GM23338 (cell line): ENCODE results near the gene CHCHD6. TPM values are rescaled to one million over a fixed set of nuclear protein-coding genes. Genes with fewer than 3 reads are reported as not detected.
A peak's percentile ranks its signal among the peaks of the same experiment; 100 is the strongest.

Experiments
- ATAC-seq: fragments of 200-7000 bp; cut with Tn5 transposase; 3 replicates; pipeline ENCODE4 v1.9.1; 2020
- DNase-seq: peaks from one replicate; pipeline ENCODE4 v3.0.0-alpha.2; 2015; ENCODE audit warnings: low spot score
- H2AFZ ChIP-seq: fragments of 200-600 bp; sonication (generic); 2 replicates; pipeline ENCODE4 v1.8.0; 2016; ENCODE audit warnings: antibody characterized with exemption, mild to moderate bottlenecking, moderate library complexity
- H3F3A ChIP-seq: fragments of 200-600 bp; sonication (generic); replicated peaks from 2 replicates; pipeline ENCODE4 v1.8.0; 2017; ENCODE audit warnings: antibody characterized with exemption, mixed run types, low read depth
- H3K27ac ChIP-seq: fragments of 200-600 bp; sonication (generic); 2 replicates; pipeline ENCODE4 v1.6.1; 2016; ENCODE audit warnings: low read depth
- H3K27me3 ChIP-seq: fragments of 200-600 bp; sonication (generic); 2 replicates; pipeline ENCODE4 v1.8.0; 2016; ENCODE audit warnings: mild to moderate bottlenecking, mixed run types, moderate library complexity; ENCODE audit not compliant: insufficient read depth
- H3K36me3 ChIP-seq: fragments of 200-600 bp; sonication (generic); 2 replicates; pipeline ENCODE4 v1.8.0; 2016; ENCODE audit warnings: mild to moderate bottlenecking; ENCODE audit not compliant: insufficient read depth
- H3K4me1 ChIP-seq: fragments of 200-600 bp; sonication (generic); 2 replicates; pipeline ENCODE4 v1.8.0; 2016; ENCODE audit warnings: mild to moderate bottlenecking, moderate library complexity; ENCODE audit not compliant: insufficient read depth
- H3K4me2 ChIP-seq: fragments of 200-600 bp; sonication (generic); 2 replicates; pipeline ENCODE4 v1.7.1; 2017; ENCODE audit warnings: mixed run types
- H3K4me3 ChIP-seq: fragments of 200-600 bp; sonication (generic); 2 replicates; pipeline ENCODE4 v1.6.1; 2016; ENCODE audit warnings: mixed run types
- H3K79me2 ChIP-seq: fragments of 200-600 bp; sonication (generic); replicated peaks from 2 replicates; pipeline ENCODE4 v1.8.0; 2017; ENCODE audit warnings: mild to moderate bottlenecking; ENCODE audit not compliant: insufficient read depth
- H3K9me2 ChIP-seq: fragments of 200-600 bp; sonication (generic); 2 replicates; pipeline ENCODE4 v1.8.0; 2017; ENCODE audit not compliant: insufficient read depth
- H4K20me1 ChIP-seq: fragments of 200-600 bp; sonication (generic); replicated peaks from 2 replicates; pipeline ENCODE4 v1.8.0; 2017; ENCODE audit warnings: mild to moderate bottlenecking; ENCODE audit not compliant: insufficient read depth
- H3K27ac Mint-ChIP-seq: 2 replicates; pipeline ENCODE4 v1.8.0; 2020; ENCODE audit warnings: inconsistent platforms, mild to moderate bottlenecking, moderate library complexity, mixed read lengths
- H3K27me3 Mint-ChIP-seq: 3 replicates; pipeline ENCODE4 v1.8.0; 2022; ENCODE audit warnings: low read depth, mild to moderate bottlenecking, moderate library complexity, mixed read lengths, inconsistent platforms; ENCODE audit not compliant: insufficient read depth, poor library complexity
- H3K36me3 Mint-ChIP-seq: 3 replicates; pipeline ENCODE4 v1.8.0; 2021; ENCODE audit warnings: low read depth, mild to moderate bottlenecking, inconsistent platforms, moderate library complexity, mixed read lengths
- H3K4me1 Mint-ChIP-seq: 3 replicates; pipeline ENCODE4 v1.8.0; 2020; ENCODE audit warnings: mild to moderate bottlenecking, inconsistent platforms, mixed read lengths
- H3K4me3 Mint-ChIP-seq: 3 replicates; pipeline ENCODE4 v1.8.0; 2021; ENCODE audit warnings: moderate library complexity, mild to moderate bottlenecking, inconsistent platforms, mixed read lengths
- H3K9me3 Mint-ChIP-seq: 3 replicates; pipeline ENCODE4 v1.8.0; 2020; ENCODE audit warnings: moderate library complexity, mild to moderate bottlenecking, inconsistent platforms, mixed read lengths
- CTCF ChIP-seq, 2 experiments: fragments of 200-600 bp in 1 of 2; sonication (generic) in 1 of 2; conservative IDR thresholded peaks; 2 replicates each; pipeline versions ENCODE4 v1.5.1 to v1.6.1; 2016 to 2017; ENCODE audit warnings: antibody characterized with exemption in 2 of 2, low read depth in 2 of 2, mild to moderate bottlenecking in 2 of 2, moderate library complexity in 1 of 2
- ETS1 ChIP-seq: IDR thresholded peaks from 2 replicates; pipeline ENCODE4 v1.6.1; 2016; ENCODE audit warnings: antibody characterized with exemption
- EZH2 ChIP-seq: fragments of 200-600 bp; sonication (generic); IDR thresholded peaks from one replicate; pipeline ENCODE4 v1.8.0; 2017; ENCODE audit warnings: antibody characterized with exemption, mild to moderate bottlenecking, low read depth; ENCODE audit not compliant: unreplicated experiment
- POLR2AphosphoS5 ChIP-seq: IDR thresholded peaks from 2 replicates; pipeline ENCODE4 v1.6.1; 2016; ENCODE audit warnings: antibody characterized with exemption, low read depth
- REST ChIP-seq: IDR thresholded peaks from one replicate; pipeline ENCODE4 v1.6.1; 2018; ENCODE audit warnings: antibody characterized with exemption; ENCODE audit not compliant: unreplicated experiment
- STAT1 ChIP-seq: IDR thresholded peaks from one replicate; pipeline ENCODE4 v1.6.1; 2016; ENCODE audit warnings: antibody characterized with exemption; ENCODE audit not compliant: unreplicated experiment
- ZNF114 ChIP-seq: fragments of 250-450 bp; sonication (Bioruptor Pico); IDR thresholded peaks from 2 replicates; pipeline ENCODE4 v1.5.0; 2020; ENCODE audit warnings: mild to moderate bottlenecking, moderate library complexity
- polyA plus RNA-seq: library from polyadenylated mRNA; unstranded; fragments of >200 nt; fragmentation: Nextera tagmentation; extraction: Ambion mirVana; gene quantifications from 2 replicates; pipeline ENCODE4 v1.2.1, GENCODE V29; 2016
- total RNA-seq: library from RNA; depleted of rRNA; stranded (reverse); fragments of >200 nt; shearing (Covaris generic); gene quantifications from 2 replicates; pipeline ENCODE4 v1.2.3, GENCODE V29; 2014

The CHCHD6 gene
- total and polyA plus RNA-seq, 2 experiments from 2014 or later: 28.8 to 43.0 TPM

- Histone ChIP-seq H3K4me2 (no peak overlapping the region), H3K9me2 (no peaks in the 10 kb centered on the region; the same call in 1 of the 2 replicates), H3F3A (no peaks in the 10 kb centered on the region), H2AFZ (no peak overlapping the region), H3K4me1 (no peaks in the 10 kb centered on the region), H3K27me3 (no peaks in the 10 kb centered on the region), H3K79me2 (no peaks in the 10 kb centered on the region), H3K27ac (no peak overlapping the region), H3K36me3 (no peaks in the 10 kb centered on the region), H4K20me1 (no peaks in the 10 kb centered on the region), H3K4me3 (no peak overlapping the region)
- TF ChIP-seq REST (no peak), ZNF114 (no peak), CTCF (conservative IDR thresholded peaks at IDR 0.05; ENCODE audit: low read depth in 2 of 2) (no peak), STAT1 (no peak)
- no peaks in the 10 kb centered on the region for H3K27me3 Mint-ChIP-seq
- no peaks in the 10 kb centered on the region for H3K36me3 Mint-ChIP-seq
- no peak for DNase-seq
- H3K27ac Mint-ChIP-seq: no peak overlapping the region
- H3K4me1 Mint-ChIP-seq: 0 out of 3 replicates have a peak, but pooled peaks cover 3% of the 10 kb centered on the region
- no peak for ATAC-seq
- H3K4me3 Mint-ChIP-seq: no peak overlapping the region
- H3K9me3 Mint-ChIP-seq: no peaks in the 10 kb centered on the region
Observed at GRCh38 chr3:126881861-126882260, 177.8 kb downstream of the CHCHD6 start.

GRCh38 chr3:126883241-126883640, 179.2 kb downstream of the CHCHD6 start:
- Mint-ChIP-seq H3K4me1 (peaks cover 5% of the 10 kb centered on the region; the same call in 1 of the 3 replicates), H3K27me3 (peaks cover under 1% of the 10 kb centered on the region), H3K9me3 (no peaks in the 10 kb centered on the region), H3K4me3 (no peak overlapping the region), H3K27ac (no peak overlapping the region), H3K36me3 (no peaks in the 10 kb centered on the region)
- ATAC-seq: no peak
- Histone ChIP-seq H3K27ac (no peak overlapping the region), H3F3A (no peaks in the 10 kb centered on the region), H3K9me2 (no peaks in the 10 kb centered on the region; the same call in 1 of the 2 replicates), H3K79me2 (no peaks in the 10 kb centered on the region), H3K4me3 (no peak overlapping the region), H3K36me3 (no peaks in the 10 kb centered on the region), H3K27me3 (no peaks in the 10 kb centered on the region), H3K4me2 (no peak overlapping the region), H3K4me1 (no peaks in the 10 kb centered on the region), H4K20me1 (no peaks in the 10 kb centered on the region; the same call in 1 of the 2 replicates), H2AFZ (no peak overlapping the region)
- DNase-seq: peak; percentile 27
- TF ChIP-seq POLR2AphosphoS5: no peak
- no peak for TF ChIP-seq EZH2
- TF ChIP-seq REST: no peak
- no peak for TF ChIP-seq ETS1
